ENCODE data around the gene SKA1.

Gene SKA1

GRCh38 chr18:50373561-50374219 is 1.2 kb upstream of the SKA1 start:
- Histone ChIP-seq H3K27ac (no peak overlapping the region), H3K9me3 (ENCODE audit: low read depth, low read length) (no peaks in the 10 kb centered on the region), H3K9ac (ENCODE audit: insufficient read length) (no peak overlapping the region), H3K36me3 (ENCODE audit: insufficient read depth, low read length) (no peaks in the 10 kb centered on the region), H3K4me3 (no peak overlapping the region)
- TF ChIP-seq POLR2AphosphoS5 (IDR thresholded peaks at IDR 0.05; ENCODE audit: borderline replicate concordance, low read depth, low read length) (no peak), EZH2 (IDR thresholded peaks at IDR 0.05) (no peak), FOXP2 (optimal IDR thresholded peaks at IDR 0.05; ENCODE audit: control extremely low read depth, extremely low read length, insufficient read depth) (no peak)
- no peak for DNase-seq (ENCODE audit: low read depth, low spot score)

GRCh38 chr18:50374220-50374752 is 560 bp upstream of the SKA1 start:
- no peak overlapping the region for H3K27ac ChIP-seq
- H3K9me3 ChIP-seq (ENCODE audit: low read depth, low read length), result no peaks in the 10 kb centered on the region
- no peaks in the 10 kb centered on the region for H3K36me3 ChIP-seq (ENCODE audit: insufficient read depth, low read length)
- no peak for TF ChIP-seq EZH2 (IDR thresholded peaks at IDR 0.05)
- no peak for TF ChIP-seq FOXP2 (optimal IDR thresholded peaks at IDR 0.05; ENCODE audit: control extremely low read depth, extremely low read length, insufficient read depth)
- TF ChIP-seq POLR2AphosphoS5 (IDR thresholded peaks at IDR 0.05; ENCODE audit: borderline replicate concordance, low read depth, low read length), result no peak
- no peak for DNase-seq (ENCODE audit: low read depth, low spot score)
- peak overlapping the region; percentile 79 for H3K9ac ChIP-seq (ENCODE audit: insufficient read length)
- H3K4me3 ChIP-seq, result peak overlapping the region; percentile 92

GRCh38 chr18:50377061-50377798 is 2.4 kb downstream of the SKA1 start:
- Histone ChIP-seq H3K9ac (ENCODE audit: insufficient read length) (no peak overlapping the region), H3K4me3 (no peak overlapping the region), H3K9me3 (ENCODE audit: low read depth, low read length) (no peaks in the 10 kb centered on the region), H3K27ac (no peak overlapping the region), H3K36me3 (ENCODE audit: insufficient read depth, low read length) (peaks cover 2% of the 10 kb centered on the region; the same call in 1 of the 2 replicates)
- TF ChIP-seq FOXP2 (optimal IDR thresholded peaks at IDR 0.05; ENCODE audit: control extremely low read depth, extremely low read length, insufficient read depth) (no peak), POLR2AphosphoS5 (IDR thresholded peaks at IDR 0.05; ENCODE audit: borderline replicate concordance, low read depth, low read length) (no peak), EZH2 (IDR thresholded peaks at IDR 0.05) (no peak)
- no peak for DNase-seq (ENCODE audit: low read depth, low spot score)

- DNase-seq (ENCODE audit: low read depth, low spot score), result no peak
- Histone ChIP-seq H3K9me3 (ENCODE audit: low read depth, low read length) (no peaks in the 10 kb centered on the region), H3K4me3 (no peak overlapping the region), H3K9ac (ENCODE audit: insufficient read length) (no peak overlapping the region), H3K36me3 (ENCODE audit: insufficient read depth, low read length) (no peaks in the 10 kb centered on the region), H3K27ac (no peak overlapping the region)
- TF ChIP-seq POLR2AphosphoS5 (IDR thresholded peaks at IDR 0.05; ENCODE audit: borderline replicate concordance, low read depth, low read length) (no peak), EZH2 (IDR thresholded peaks at IDR 0.05) (no peak), FOXP2 (optimal IDR thresholded peaks at IDR 0.05; ENCODE audit: control extremely low read depth, extremely low read length, insufficient read depth) (no peak)
Measured at GRCh38 chr18:50388988-50389387, 14.1 kb downstream of the SKA1 start.

- Histone ChIP-seq H3K9me3 (ENCODE audit: low read depth, low read length) (no peaks in the 10 kb centered on the region), H3K36me3 (ENCODE audit: insufficient read depth, low read length) (no peaks in the 10 kb centered on the region), H3K27ac (no peak overlapping the region), H3K4me3 (no peak overlapping the region), H3K9ac (ENCODE audit: insufficient read length) (no peak overlapping the region)
- no peak for DNase-seq (ENCODE audit: low read depth, low spot score)
- TF ChIP-seq EZH2 (IDR thresholded peaks at IDR 0.05), result no peak
- TF ChIP-seq POLR2AphosphoS5 (IDR thresholded peaks at IDR 0.05; ENCODE audit: borderline replicate concordance, low read depth, low read length), result no peak
- TF ChIP-seq FOXP2 (optimal IDR thresholded peaks at IDR 0.05; ENCODE audit: control extremely low read depth, extremely low read length, insufficient read depth), result no peak
Measured at GRCh38 chr18:50393802-50394201, 19.0 kb downstream of the SKA1 start.

GRCh38 chr18:50395093-50395492 is 20.2 kb downstream of the SKA1 start:
- Histone ChIP-seq H3K27ac (no peak overlapping the region), H3K9ac (ENCODE audit: insufficient read length) (no peak overlapping the region), H3K9me3 (ENCODE audit: low read depth, low read length) (no peaks in the 10 kb centered on the region), H3K36me3 (ENCODE audit: insufficient read depth, low read length) (no peaks in the 10 kb centered on the region), H3K4me3 (no peak overlapping the region)
- TF ChIP-seq EZH2 (IDR thresholded peaks at IDR 0.05) (no peak), POLR2AphosphoS5 (IDR thresholded peaks at IDR 0.05; ENCODE audit: borderline replicate concordance, low read depth, low read length) (no peak), FOXP2 (optimal IDR thresholded peaks at IDR 0.05; ENCODE audit: control extremely low read depth, extremely low read length, insufficient read depth) (no peak)
- DNase-seq (ENCODE audit: low read depth, low spot score), result no peak

GRCh38 chr18:50396005-50396660 is 21.3 kb downstream of the SKA1 start:
- Histone ChIP-seq H3K9ac (ENCODE audit: insufficient read length) (no peak overlapping the region), H3K36me3 (ENCODE audit: insufficient read depth, low read length) (no peaks in the 10 kb centered on the region), H3K27ac (no peak overlapping the region), H3K4me3 (no peak overlapping the region), H3K9me3 (ENCODE audit: low read depth, low read length) (no peaks in the 10 kb centered on the region)
- no peak for DNase-seq (ENCODE audit: low read depth, low spot score)
- TF ChIP-seq EZH2 (IDR thresholded peaks at IDR 0.05) (no peak), POLR2AphosphoS5 (IDR thresholded peaks at IDR 0.05; ENCODE audit: borderline replicate concordance, low read depth, low read length) (no peak), FOXP2 (optimal IDR thresholded peaks at IDR 0.05; ENCODE audit: control extremely low read depth, extremely low read length, insufficient read depth) (no peak)

GRCh38 chr18:50397023-50397422 is 22.2 kb downstream of the SKA1 start:
- Histone ChIP-seq H3K36me3 (ENCODE audit: insufficient read depth, low read length) (no peaks in the 10 kb centered on the region), H3K9ac (ENCODE audit: insufficient read length) (no peak overlapping the region), H3K27ac (0 out of 2 replicates have a peak overlapping the region, but pooled peaks have one; percentile 6), H3K4me3 (no peak overlapping the region), H3K9me3 (ENCODE audit: low read depth, low read length) (no peaks in the 10 kb centered on the region)
- DNase-seq (ENCODE audit: low read depth, low spot score), result no peak
- no peak for TF ChIP-seq EZH2 (IDR thresholded peaks at IDR 0.05)
- no peak for TF ChIP-seq FOXP2 (optimal IDR thresholded peaks at IDR 0.05; ENCODE audit: control extremely low read depth, extremely low read length, insufficient read depth)
- no peak for TF ChIP-seq POLR2AphosphoS5 (IDR thresholded peaks at IDR 0.05; ENCODE audit: borderline replicate concordance, low read depth, low read length)

All from SK-N-MC (cell line).